Natural killer cell treated with Interleukin-12 subunit alpha and Interleukin-12 subunit beta and Interleukin-15 and Interleukin-18, amount 100 ng/mL, for 72 hours (primary cell): ENCODE measurements around the gene DSC3. TPM values are rescaled to one million over a fixed set of nuclear protein-coding genes. Genes with fewer than 3 reads are reported as not detected.
"Not testable (repeated sequence)": the region's sequence is repeated elsewhere in the genome, so short reads cannot be mapped to it uniquely, and the experiment has no call there.

Experiments
- ATAC-seq, 2 donors: fragments of 150-1000 bp; cut with Tn5 transposase in 1 of 2; sonication (Bioruptor Pico), chemical (Tn5 transposase) in 1 of 2; 2 replicates each; pipeline ENCODE4 v1.10.0; 2021
- DNase-seq: peaks from one replicate; pipeline ENCODE4 v3.0.0; 2022; ENCODE audit warnings: low spot score
- H3K27ac Mint-ChIP-seq, 2 donors: 1 replicate in 1 of 2; 2 replicates in 1 of 2; pipeline ENCODE4 v1.8.0; 2022; ENCODE audit warnings: mixed read lengths in 2 of 2, mild to moderate bottlenecking in 1 of 2, moderate library complexity in 1 of 2
- H3K27me3 Mint-ChIP-seq, 2 donors: 1 replicate in 1 of 2; 2 replicates in 1 of 2; pipeline ENCODE4 v1.8.0; 2022; ENCODE audit warnings: mixed read lengths in 2 of 2
- H3K36me3 Mint-ChIP-seq: one replicate; pipeline ENCODE4 v1.8.0; 2022; ENCODE audit warnings: mixed read lengths
- H3K4me1 Mint-ChIP-seq, 2 donors: 1 replicate in 1 of 2; 2 replicates in 1 of 2; pipeline ENCODE4 v1.8.0; 2022; ENCODE audit warnings: low read depth in 2 of 2, mixed read lengths in 2 of 2, mild to moderate bottlenecking in 1 of 2
- H3K4me3 Mint-ChIP-seq: one replicate; pipeline ENCODE4 v1.8.0; 2022; ENCODE audit warnings: mixed read lengths
- H3K9me3 Mint-ChIP-seq: 2 replicates; pipeline ENCODE4 v1.8.0; 2022; ENCODE audit warnings: mixed read lengths
- total RNA-seq, 2 donors: library from RNA; stranded (reverse); gene quantifications; one replicate each; pipeline ENCODE4 v1.2.3, GENCODE V29; 2022

The DSC3 gene
- total RNA-seq, 2 donors from 2014 or later = not detected

GRCh38 chr18:31030574-31031278 lies 11.8 kb downstream of the DSC3 start:
- Mint-ChIP-seq H3K9me3 (peaks cover 7% of the 10 kb centered on the region), H3K36me3 (no peaks in the 10 kb centered on the region), H3K27ac (no peak overlapping the region), H3K27me3 (no peaks in the 10 kb centered on the region), H3K4me1 (no peaks in the 10 kb centered on the region), H3K4me3 (no peak overlapping the region)
- DNase-seq = no peak
- ATAC-seq = no peak

GRCh38 chr18:31015715-31016434 lies 26.7 kb downstream of the DSC3 start:
- Mint-ChIP-seq H3K4me1 (no peaks in the 10 kb centered on the region), H3K36me3 (no peaks in the 10 kb centered on the region), H3K27ac (no peak overlapping the region), H3K9me3 (peaks cover 7% of the 10 kb centered on the region), H3K27me3 (no peaks in the 10 kb centered on the region), H3K4me3 (no peak overlapping the region)
- DNase-seq (no peak), ATAC-seq (no peak)

GRCh38 chr18:31011455-31011854 lies 31.1 kb downstream of the DSC3 start:
- not testable (repeated sequence) for H3K27me3 Mint-ChIP-seq, H3K4me3 Mint-ChIP-seq, ATAC-seq, H3K9me3 Mint-ChIP-seq, H3K36me3 Mint-ChIP-seq, H3K4me1 Mint-ChIP-seq, H3K27ac Mint-ChIP-seq, DNase-seq

- Mint-ChIP-seq H3K9me3 (no peaks in the 10 kb centered on the region), H3K27ac (no peak overlapping the region), H3K27me3 (no peaks in the 10 kb centered on the region), H3K4me1 (no peaks in the 10 kb centered on the region), H3K4me3 (no peak overlapping the region), H3K36me3 (no peaks in the 10 kb centered on the region)
- DNase-seq (no peak), ATAC-seq (no peak)
These were observed 31.9 kb downstream of the DSC3 start for GRCh38 chr18:31010601-31011000.

- no peak for ATAC-seq
- H3K27ac Mint-ChIP-seq = no peak overlapping the region
- no peak for DNase-seq
- H3K36me3 Mint-ChIP-seq = no peaks in the 10 kb centered on the region
- no peaks in the 10 kb centered on the region for H3K27me3 Mint-ChIP-seq
- no peak overlapping the region for H3K4me3 Mint-ChIP-seq
- peaks cover 7% of the 10 kb centered on the region for H3K9me3 Mint-ChIP-seq
- H3K4me1 Mint-ChIP-seq = no peaks in the 10 kb centered on the region
These were observed 42.5 kb downstream of the DSC3 start for GRCh38 chr18:30999887-31000628.

- Mint-ChIP-seq H3K27me3 (no peaks in the 10 kb centered on the region), H3K36me3 (no peaks in the 10 kb centered on the region), H3K27ac (no peak overlapping the region), H3K4me3 (no peak overlapping the region), H3K4me1 (no peaks in the 10 kb centered on the region), H3K9me3 (peaks cover 9% of the 10 kb centered on the region)
- DNase-seq = no peak
- ATAC-seq = no peak
These were observed 43.4 kb downstream of the DSC3 start for GRCh38 chr18:30999186-30999585.

GRCh38 chr18:30997223-30997622 lies 45.3 kb downstream of the DSC3 start:
- H3K4me1 Mint-ChIP-seq = no peaks in the 10 kb centered on the region
- H3K27ac Mint-ChIP-seq = no peak overlapping the region
- no peak overlapping the region for H3K4me3 Mint-ChIP-seq
- H3K36me3 Mint-ChIP-seq = no peaks in the 10 kb centered on the region
- H3K9me3 Mint-ChIP-seq = peaks cover 9% of the 10 kb centered on the region
- H3K27me3 Mint-ChIP-seq = no peaks in the 10 kb centered on the region
- no peak for DNase-seq
- ATAC-seq = no peak

- ATAC-seq = no peak
- Mint-ChIP-seq H3K27ac (no peak overlapping the region), H3K4me3 (no peak overlapping the region), H3K27me3 (no peaks in the 10 kb centered on the region), H3K36me3 (no peaks in the 10 kb centered on the region), H3K4me1 (no peaks in the 10 kb centered on the region), H3K9me3 (peaks cover 3% of the 10 kb centered on the region)
- no peak for DNase-seq
These were observed 50.3 kb downstream of the DSC3 start for GRCh38 chr18:30992231-30992630.

GRCh38 chr18:30991397-30991796 lies 51.1 kb downstream of the DSC3 start:
- no peaks in the 10 kb centered on the region for H3K27me3 Mint-ChIP-seq
- no peak for DNase-seq

GRCh38 chr18:30989141-30989540 lies 53.4 kb downstream of the DSC3 start:
- Mint-ChIP-seq H3K27ac (no peak overlapping the region), H3K36me3 (no peaks in the 10 kb centered on the region), H3K27me3 (no peaks in the 10 kb centered on the region), H3K4me1 (no peaks in the 10 kb centered on the region), H3K9me3 (peaks cover 10% of the 10 kb centered on the region), H3K4me3 (no peak overlapping the region)
- no peak for DNase-seq
- no peak for ATAC-seq

More at GRCh38 chr18:30991397-30991796, 51.1 kb downstream of the DSC3 start:
- Mint-ChIP-seq H3K9me3 (peaks cover 3% of the 10 kb centered on the region), H3K4me1 (no peaks in the 10 kb centered on the region), H3K27ac (no peak overlapping the region), H3K36me3 (no peaks in the 10 kb centered on the region), H3K4me3 (no peak overlapping the region)
- ATAC-seq = no peak

- DNase-seq = no peak
- Mint-ChIP-seq H3K4me3 (no peak overlapping the region), H3K9me3 (peaks cover 10% of the 10 kb centered on the region), H3K36me3 (no peaks in the 10 kb centered on the region), H3K4me1 (no peaks in the 10 kb centered on the region), H3K27ac (no peak overlapping the region), H3K27me3 (no peaks in the 10 kb centered on the region)
- ATAC-seq = no peak
These were observed 54.1 kb downstream of the DSC3 start for GRCh38 chr18:30988440-30988839.

- Mint-ChIP-seq H3K36me3 (no peaks in the 10 kb centered on the region), H3K4me3 (no peak overlapping the region), H3K27me3 (no peaks in the 10 kb centered on the region), H3K9me3 (peaks cover 10% of the 10 kb centered on the region), H3K4me1 (no peaks in the 10 kb centered on the region), H3K27ac (no peak overlapping the region)
- no peak for ATAC-seq
- DNase-seq = no peak
These were observed 54.9 kb downstream of the DSC3 start for GRCh38 chr18:30987467-30988241.

- Mint-ChIP-seq H3K27ac (no peak overlapping the region), H3K4me3 (no peak overlapping the region), H3K9me3 (peaks cover 10% of the 10 kb centered on the region), H3K36me3 (no peaks in the 10 kb centered on the region), H3K4me1 (no peaks in the 10 kb centered on the region), H3K27me3 (no peaks in the 10 kb centered on the region)
- DNase-seq (no peak), ATAC-seq (peak in 1 of 2 donors; percentile 36)
These were observed 56.8 kb downstream of the DSC3 start for GRCh38 chr18:30985753-30986152.
